Stimulated activated CD8-positive, alpha-beta memory T cell treated with anti-CD3 and anti-CD28 coated beads, Interleukin-15, amount 100 ng/mL, for 48 hours (primary cell): Measurements from ENCODE around the gene SLIT3.

Experiments used
- DNase-seq, 2 donors: peaks; one replicate each; pipeline ENCODE4 v3.0.0-alpha.2; 2020; ENCODE audit warnings: low read depth in 2 of 2

Gene SLIT3

GRCh38 chr5:169104937-169105494 is 195.9 kb downstream of the SLIT3 start:
- DNase-seq, result no peak

- no peak for DNase-seq
Measured at GRCh38 chr5:169103586-169104181, 197.3 kb downstream of the SLIT3 start.

DNA sequence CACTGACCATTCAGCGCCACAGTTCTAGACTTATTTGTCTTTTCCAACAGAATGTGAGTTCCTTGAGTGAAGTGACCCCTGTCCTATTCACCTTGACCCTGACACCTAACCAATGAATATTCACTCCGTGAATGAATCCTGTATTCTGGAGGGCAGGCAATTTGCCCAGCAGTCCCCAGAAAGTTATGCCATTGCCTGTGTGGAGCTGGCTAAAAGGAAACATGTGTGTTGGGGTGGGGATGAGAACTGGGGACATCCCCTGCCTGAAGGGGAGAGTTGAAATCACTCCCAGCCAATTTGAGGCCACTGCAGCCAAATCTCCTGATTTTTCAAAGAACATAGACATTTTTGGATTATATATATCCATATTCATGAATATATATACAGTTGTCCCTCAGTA is 199.0 kb downstream of the SLIT3 start:
- no peak for DNase-seq

DNA sequence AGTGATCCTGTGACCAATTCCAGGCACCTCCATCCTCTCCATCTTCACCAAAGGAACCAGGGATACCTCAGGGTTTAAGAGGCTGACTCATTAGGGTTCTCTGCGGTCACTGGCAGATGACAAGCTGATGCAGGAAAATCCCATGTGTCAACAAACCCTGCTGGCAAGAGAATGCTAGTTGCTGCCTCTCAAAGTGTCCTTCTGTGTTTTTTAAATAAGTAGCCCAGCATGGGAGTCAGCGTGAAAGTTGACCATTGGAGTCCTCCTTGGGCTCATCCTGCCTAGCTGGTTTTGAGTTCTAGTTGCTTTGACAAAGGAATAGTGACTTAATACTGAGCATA is 200.2 kb downstream of the SLIT3 start:
- DNase-seq, result no peak

DNA sequence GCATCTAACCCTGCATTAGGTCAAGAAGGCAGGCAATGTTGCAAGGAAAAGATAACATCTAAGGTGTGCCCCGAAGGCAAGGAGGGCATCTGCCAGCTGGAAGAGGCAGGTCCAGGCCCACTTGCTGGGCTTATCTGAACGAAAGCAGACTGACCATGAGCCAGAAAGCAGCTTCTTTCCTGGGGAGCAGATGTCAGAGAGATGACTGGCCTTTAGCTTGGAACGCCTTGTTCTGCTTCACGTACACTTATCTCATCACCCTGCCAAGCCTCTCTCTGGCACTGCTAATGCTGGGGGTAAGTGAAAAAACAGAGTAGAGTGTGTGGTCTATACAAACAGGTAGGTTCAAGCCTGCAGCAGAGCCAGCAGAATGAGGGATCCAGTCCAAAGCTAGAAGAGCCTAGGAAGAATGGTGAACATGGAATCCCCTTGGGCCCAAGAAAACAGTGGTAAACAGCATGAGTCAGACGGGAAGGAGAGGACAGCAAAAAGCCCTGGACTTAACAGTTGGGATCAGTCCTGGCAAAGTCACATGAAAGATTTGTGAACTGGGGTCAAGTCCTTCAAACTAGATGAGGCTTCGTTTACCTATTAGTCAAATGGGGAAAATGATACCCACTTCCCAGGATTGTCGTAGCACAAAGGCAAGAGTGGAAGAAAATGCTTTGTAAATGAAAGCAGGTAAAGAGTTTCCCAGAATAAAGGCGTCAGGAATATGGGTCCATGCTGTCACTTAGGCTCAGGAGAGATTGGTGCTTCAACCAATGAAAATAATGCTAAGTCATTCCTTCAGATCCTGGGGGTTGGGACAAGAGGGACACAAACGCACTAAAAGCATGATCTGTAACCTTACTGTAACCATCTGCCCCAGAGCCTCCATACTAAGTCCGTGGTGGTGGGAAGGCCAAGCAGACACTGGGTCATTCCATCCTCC is 200.9 kb downstream of the SLIT3 start:
- no peak for DNase-seq

GRCh38 chr5:169098331-169099121 is 202.4 kb downstream of the SLIT3 start:
- no peak for DNase-seq

DNA sequence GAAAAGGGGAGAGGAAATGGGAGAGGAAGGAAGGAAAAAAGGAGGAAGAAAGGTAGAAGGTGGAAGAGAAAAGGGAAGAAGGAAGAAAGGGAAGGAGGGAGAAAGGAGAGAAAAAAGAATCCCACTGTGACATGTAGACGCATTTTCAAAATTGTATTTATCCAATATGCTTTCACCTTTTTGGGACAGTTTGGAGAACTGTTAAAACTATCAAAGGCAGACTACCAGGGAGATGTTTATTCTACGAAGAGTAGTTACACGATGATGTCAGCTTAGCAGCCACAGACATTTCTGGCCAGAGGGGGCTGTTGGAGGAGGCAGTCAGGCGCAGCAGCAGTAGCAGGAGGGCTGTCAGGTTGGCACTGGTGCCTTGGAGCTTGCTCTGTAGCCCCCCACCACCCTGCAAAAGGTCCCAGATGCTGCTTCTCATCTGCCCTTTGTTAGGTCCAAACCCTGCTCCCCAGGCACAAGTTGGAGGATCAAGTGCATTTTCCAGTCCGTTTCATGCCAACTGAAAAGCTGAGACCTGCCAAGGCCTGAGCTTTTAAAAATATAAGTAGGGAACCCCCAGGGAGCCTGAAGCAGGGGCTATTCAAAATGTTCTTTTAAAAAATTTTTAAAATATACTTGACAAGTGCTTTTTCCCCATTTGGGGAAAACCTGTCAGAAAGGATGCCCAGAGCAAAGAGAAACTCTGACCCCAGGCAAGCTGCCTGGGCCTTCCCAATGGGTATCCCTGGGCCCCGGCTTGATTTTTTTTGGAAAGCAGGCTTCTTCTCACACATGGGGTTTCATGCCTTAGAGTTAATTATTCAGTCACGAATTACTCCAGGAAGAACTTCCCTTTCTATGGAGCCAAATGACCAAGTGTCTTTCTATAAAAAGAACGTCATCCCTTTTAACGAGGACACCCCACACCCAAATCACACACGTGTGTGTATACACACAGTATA is 203.3 kb downstream of the SLIT3 start:
- DNase-seq, result no peak

DNA sequence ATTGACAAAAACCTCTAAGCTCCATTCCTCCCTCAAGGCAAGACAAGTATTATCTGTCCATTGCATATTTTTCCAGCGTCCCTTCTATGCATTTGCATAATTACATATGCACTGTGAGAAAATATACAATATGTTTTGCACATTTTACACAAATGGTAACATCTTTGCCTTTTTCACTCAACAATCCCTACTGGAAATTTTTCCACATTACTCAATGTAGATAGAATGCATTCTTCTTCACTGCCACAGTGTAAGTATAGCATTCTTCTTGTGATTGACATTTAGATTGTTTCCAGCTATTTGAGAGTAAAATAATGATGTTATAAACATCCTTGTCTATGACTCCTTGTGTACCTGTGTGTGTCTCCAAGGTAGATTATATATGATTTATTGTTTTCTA is 205.0 kb downstream of the SLIT3 start:
- no peak for DNase-seq

DNA sequence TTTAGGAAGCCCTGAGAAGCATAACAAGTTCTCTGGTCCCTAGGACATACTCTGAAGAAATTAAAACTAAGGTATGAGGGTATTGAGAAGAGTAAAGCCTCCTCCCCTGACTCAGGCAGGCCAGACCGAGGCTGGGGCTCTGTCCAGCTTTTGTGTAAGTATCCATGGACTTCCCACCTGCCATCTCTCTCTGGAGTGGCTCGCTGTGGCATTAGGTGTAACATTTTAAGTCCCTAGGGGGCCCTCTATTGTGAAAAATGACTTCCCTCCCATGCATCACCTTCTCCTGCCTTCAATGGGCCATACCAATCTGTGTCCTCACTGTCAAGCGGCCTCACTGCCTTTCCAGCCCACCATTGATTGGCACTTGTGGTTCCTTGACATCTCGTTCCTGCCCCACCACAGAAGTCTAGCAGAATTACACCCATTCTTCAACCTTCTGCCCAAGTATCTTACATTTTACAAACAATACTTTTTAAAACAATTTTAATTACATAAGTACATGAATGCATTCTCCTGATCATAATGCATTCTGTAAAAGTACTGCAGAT is 205.5 kb downstream of the SLIT3 start:
- no peak for DNase-seq

DNA sequence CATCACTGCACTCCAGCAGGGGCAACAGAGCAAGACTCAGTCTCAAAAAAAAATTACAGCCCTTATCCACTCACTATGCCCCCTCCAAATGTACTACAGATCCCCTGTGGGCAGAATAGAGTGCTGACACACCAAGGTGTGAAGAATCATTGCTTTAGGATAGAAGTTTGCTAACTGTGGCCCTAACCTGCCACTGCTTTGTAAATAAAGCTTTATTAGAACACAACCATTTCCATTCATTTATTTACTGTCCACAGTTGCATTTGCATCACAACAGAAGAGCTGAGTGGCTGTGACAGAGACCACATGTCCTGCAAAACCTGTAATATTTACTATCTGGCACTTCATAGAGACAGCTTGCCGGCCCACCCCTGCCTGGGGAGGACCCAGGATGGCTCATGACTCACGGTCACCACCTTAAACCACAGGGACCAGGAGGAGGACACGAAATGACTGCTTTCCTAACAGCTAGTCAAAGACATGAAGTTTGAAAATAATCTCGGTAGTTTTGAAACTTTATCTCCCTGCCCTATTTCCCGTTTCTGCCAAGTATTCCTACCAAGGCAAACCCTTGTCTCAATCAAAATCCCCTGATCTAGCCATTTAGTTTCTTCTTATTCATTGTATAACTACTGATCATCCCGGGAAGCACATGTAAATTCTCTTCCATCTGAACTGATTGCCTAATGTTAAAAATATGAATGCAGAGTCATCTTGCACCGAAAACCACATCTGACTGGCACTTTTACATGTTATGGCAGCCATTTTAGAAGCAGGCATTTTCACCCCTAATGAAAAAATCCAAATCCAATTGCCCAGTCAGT is 206.1 kb downstream of the SLIT3 start:
- DNase-seq, result no peak

GRCh38 chr5:169091396-169091980 is 209.5 kb downstream of the SLIT3 start:
- no peak for DNase-seq

GRCh38 chr5:169089343-169089742 is 211.6 kb downstream of the SLIT3 start:
- no peak for DNase-seq

GRCh38 chr5:169088028-169088725 is 212.8 kb downstream of the SLIT3 start:
- no peak for DNase-seq

GRCh38 chr5:169085636-169086035 is 215.3 kb downstream of the SLIT3 start:
- no peak for DNase-seq

- no peak for DNase-seq
Measured at GRCh38 chr5:169085212-169085611, 215.7 kb downstream of the SLIT3 start.

- DNase-seq, result no peak
Measured at GRCh38 chr5:169084775-169085174, 216.2 kb downstream of the SLIT3 start.

DNA sequence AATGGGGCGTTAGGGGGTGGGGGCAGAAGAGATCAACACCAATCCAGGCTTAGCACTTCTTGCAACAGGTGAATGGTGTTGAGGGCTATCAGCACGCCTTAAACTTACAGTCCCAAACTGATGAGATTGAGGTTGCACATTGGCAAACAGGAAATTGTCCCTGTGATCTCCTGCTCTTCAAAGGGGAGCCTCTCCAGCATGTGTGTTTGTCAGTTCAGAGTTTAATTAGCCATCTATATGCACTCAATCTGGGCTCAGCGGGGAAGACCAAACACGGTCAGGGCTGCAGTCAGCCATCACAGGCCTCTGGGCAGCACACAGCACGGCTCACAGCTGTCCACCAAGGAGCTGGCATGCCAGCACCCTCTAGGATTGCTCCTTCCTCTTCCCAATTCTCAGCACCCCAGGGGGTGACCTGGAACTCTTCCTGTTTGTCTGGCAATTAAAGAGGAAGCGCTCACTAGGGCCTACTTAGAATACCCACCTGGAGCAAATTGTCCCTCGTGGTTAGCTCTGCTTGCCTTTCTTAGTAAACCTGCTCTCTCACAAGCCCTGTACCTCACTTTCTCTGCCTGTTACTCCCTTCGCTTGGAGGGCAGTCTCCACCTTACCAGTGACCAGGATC is 217.4 kb downstream of the SLIT3 start:
- DNase-seq, result no peak

DNA sequence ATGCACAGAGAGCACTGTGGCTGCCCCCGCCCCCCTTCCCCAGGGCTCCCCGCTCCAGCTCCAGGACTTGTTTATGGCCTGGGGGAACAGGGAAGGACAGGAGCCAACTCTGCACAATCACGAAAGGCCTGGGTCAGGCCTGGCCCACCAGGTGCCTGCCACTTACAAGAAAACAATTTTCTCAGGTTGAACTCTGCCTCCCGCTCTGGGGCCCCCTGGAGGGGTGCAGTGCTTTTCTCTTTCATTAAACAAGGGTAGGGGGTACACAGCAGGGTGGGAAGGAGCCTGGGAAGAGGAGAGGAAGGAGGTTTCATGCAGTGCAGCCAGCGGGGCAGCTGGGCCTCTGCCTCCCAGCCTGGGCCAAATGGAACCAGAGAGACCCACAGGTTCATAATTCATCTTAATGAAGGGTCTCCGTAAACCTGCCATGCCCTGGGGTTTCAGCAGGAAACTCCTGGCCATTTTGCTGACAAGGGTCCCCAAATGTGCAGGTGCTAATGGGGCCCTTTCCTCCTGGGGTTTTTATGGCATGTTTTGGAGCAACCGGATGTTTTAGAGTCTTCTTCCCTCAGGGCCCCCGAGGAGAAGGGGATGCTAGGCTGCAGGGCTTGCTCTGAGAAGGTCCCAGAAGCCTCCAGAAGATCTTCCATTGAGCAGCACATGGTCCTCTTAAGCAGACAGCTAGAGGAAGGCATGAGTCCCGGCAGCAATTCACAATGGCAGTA is 219.8 kb downstream of the SLIT3 start:
- no peak for DNase-seq
